Body of pancreas (tissue), 4 donors: ENCODE measurements around the gene ARAP1. TPM values are rescaled to one million over a fixed set of nuclear protein-coding genes. Genes with fewer than 3 reads are reported as not detected.
A peak's percentile ranks its signal among the peaks of the same experiment; 100 is the strongest.

Experiments
- ATAC-seq: fragments of 150-250 bp; one replicate; pipeline ENCODE4 v1.9.1; 2016
- DNase-seq, 4 donors: peaks; one replicate each; pipeline ENCODE4 v3.0.0-alpha.2; 2019
- H3K27ac ChIP-seq, 4 donors: fragments of 200-600 bp; sonication (generic); 1 replicate in 3 of 4; 2 replicates in 1 of 4; pipeline versions ENCODE4 v1.5.1 to v1.6.1; 2016 to 2019; ENCODE audit warnings: mild to moderate bottlenecking in 1 of 4, mixed read lengths in 1 of 4, moderate library complexity in 1 of 4
- H3K27me3 ChIP-seq, 2 donors: fragments of 200-600 bp; sonication (generic); one replicate each; pipeline ENCODE4 v1.6.0; 2016; ENCODE audit warnings: mild to moderate bottlenecking in 1 of 2
- H3K36me3 ChIP-seq, 2 donors: fragments of 200-600 bp; sonication (generic); replicated peaks in 1 of 2; 2 replicates each; pipeline ENCODE4 v1.5.1; 2016; ENCODE audit warnings: low read depth in 2 of 2; ENCODE audit not compliant: insufficient read depth in 1 of 2
- H3K4me1 ChIP-seq: fragments of 200-600 bp; sonication (generic); one replicate; pipeline ENCODE4 v1.6.0; 2016
- H3K4me3 ChIP-seq, 2 donors: fragments of 200-600 bp; sonication (generic); 1 replicate in 1 of 2; 2 replicates in 1 of 2; pipeline ENCODE4 v1.5.1; 2016 to 2019
- H3K9me3 ChIP-seq, 3 donors: fragments of 200-600 bp; sonication (generic); 1 replicate in 2 of 3; 2 replicates in 1 of 3; pipeline ENCODE4 v1.5.1; 2016
- POLR2A ChIP-seq, 3 donors: fragments of 450-650 bp; IDR thresholded peaks; one replicate each; pipeline ENCODE4 v1.6.1; 2016; ENCODE audit warnings: antibody characterized with exemption in 3 of 3, mild to moderate bottlenecking in 2 of 3
- WGBS, 2 donors: methylation state at CpG; one replicate each; pipeline ENCODE4 v1.1.5; 2017; 5-methylcytosine and 5-hydroxymethylcytosine counted together
- intact Hi-C: fragments of 100-400 bp; cut with DNase I; formaldehyde crosslinking; loops from one replicate; pipeline ENCODE4 v1.15.1; 2023
- total RNA-seq, 2 donors: library from RNA; depleted of rRNA; stranded (reverse); fragments of >200 nt; gene quantifications; one replicate each; pipeline ENCODE4 v1.1.0, GENCODE V29; 2016
- TF ChIP-seq, protein P1 (sequence below), 7 experiments: fragments of 450-650 bp in 4 of 7; fragments of 200-600 bp in 3 of 7; sonication (generic) in 3 of 7; IDR thresholded peaks; one replicate each; pipeline ENCODE4 v1.5.1; 2016 to 2019; ENCODE audit warnings: antibody characterized with exemption in 7 of 7

The ARAP1 gene
- total RNA-seq, 2 donors from 2014 or later, result 63.3 to 208 TPM

GRCh38 chr11:72754149-72754543, 1.9 kb upstream of the ARAP1 start:
- ATAC-seq, result no peak
- intact Hi-C loops, result no loop called here
- WGBS, 2 donors, result 84 to 89% methylated on average over 8 of the region's 8 CpGs

DNA sequence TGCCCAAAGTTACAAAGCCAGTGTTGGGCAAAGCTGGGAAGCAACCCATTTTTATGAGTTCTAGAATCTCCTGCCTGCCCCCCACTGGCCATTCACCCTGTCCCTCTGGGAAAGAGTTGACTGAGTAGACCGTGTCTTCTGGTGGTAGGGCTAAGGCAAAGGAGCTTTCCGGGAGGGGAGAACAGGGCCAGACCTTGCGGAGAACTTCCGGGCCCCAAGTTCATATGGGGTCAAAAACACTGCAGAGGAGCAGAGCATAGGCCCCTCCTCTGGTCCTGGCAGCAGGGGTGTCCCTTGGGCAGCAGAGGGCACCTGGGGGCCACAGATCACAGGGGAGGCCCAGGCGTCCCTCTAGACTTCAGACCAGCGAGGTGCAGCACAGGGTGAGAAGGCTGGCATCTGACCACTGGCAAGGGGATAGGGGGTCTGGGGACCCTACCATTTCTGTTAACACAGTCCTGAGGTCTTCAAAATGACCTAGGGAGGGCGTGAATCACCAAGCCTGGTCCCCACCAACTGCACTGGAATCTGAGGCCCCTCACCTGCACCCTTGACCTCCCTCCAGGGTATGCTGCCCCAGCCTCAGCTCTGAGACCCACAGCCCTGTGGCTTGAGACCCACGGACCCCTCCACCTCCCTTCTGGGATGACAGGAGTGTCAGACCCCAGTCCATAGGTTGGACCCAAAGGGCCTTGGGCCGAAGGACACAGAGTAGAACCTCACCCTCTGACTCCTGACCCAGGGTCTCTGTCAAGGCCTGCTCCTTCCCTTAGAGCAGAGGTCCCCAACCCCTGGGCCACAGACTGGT, 1.3 kb upstream of the ARAP1 start:
- Histone ChIP-seq H3K27ac (peak overlapping the region in 1 of 4 donors; percentile 46), H3K9me3 (no peaks in the 10 kb centered on the region), H3K27me3 (no peaks in the 10 kb centered on the region), H3K4me1 (peaks cover 45% of the 10 kb centered on the region), H3K36me3 (peaks cover 0 to 18% of the 10 kb centered on the region in 2 donors), H3K4me3 (no peak overlapping the region)
- WGBS, 2 donors, result 74 to 80% methylated on average over 5 to 9 of the region's 9 CpGs
- ATAC-seq (no peak), DNase-seq (no peak)
- intact Hi-C loops, result no loop called here
- TF ChIP-seq, protein P1, sequence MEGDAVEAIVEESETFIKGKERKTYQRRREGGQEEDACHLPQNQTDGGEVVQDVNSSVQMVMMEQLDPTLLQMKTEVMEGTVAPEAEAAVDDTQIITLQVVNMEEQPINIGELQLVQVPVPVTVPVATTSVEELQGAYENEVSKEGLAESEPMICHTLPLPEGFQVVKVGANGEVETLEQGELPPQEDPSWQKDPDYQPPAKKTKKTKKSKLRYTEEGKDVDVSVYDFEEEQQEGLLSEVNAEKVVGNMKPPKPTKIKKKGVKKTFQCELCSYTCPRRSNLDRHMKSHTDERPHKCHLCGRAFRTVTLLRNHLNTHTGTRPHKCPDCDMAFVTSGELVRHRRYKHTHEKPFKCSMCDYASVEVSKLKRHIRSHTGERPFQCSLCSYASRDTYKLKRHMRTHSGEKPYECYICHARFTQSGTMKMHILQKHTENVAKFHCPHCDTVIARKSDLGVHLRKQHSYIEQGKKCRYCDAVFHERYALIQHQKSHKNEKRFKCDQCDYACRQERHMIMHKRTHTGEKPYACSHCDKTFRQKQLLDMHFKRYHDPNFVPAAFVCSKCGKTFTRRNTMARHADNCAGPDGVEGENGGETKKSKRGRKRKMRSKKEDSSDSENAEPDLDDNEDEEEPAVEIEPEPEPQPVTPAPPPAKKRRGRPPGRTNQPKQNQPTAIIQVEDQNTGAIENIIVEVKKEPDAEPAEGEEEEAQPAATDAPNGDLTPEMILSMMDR (IDR thresholded peaks at IDR 0.05), result peak in 4 of 7 experiments; percentile 6 to 23 (median 13)
- no peak for TF ChIP-seq POLR2A (IDR thresholded peaks at IDR 0.05)

More at GRCh38 chr11:72754149-72754543, 1.9 kb upstream of the ARAP1 start:
- no peak for TF ChIP-seq POLR2A (IDR thresholded peaks at IDR 0.05)
- TF ChIP-seq, protein P1 (IDR thresholded peaks at IDR 0.05), result no peak
- H3K9me3 ChIP-seq, result no peaks in the 10 kb centered on the region
- H3K4me1 ChIP-seq, result peaks cover 51% of the 10 kb centered on the region
- peaks cover 0 to 22% of the 10 kb centered on the region in 2 donors for H3K36me3 ChIP-seq
- no peaks in the 10 kb centered on the region for H3K27me3 ChIP-seq
- H3K4me3 ChIP-seq, result no peak overlapping the region
- DNase-seq, result no peak
- peak overlapping the region in 1 of 4 donors; percentile 46 for H3K27ac ChIP-seq

DNA sequence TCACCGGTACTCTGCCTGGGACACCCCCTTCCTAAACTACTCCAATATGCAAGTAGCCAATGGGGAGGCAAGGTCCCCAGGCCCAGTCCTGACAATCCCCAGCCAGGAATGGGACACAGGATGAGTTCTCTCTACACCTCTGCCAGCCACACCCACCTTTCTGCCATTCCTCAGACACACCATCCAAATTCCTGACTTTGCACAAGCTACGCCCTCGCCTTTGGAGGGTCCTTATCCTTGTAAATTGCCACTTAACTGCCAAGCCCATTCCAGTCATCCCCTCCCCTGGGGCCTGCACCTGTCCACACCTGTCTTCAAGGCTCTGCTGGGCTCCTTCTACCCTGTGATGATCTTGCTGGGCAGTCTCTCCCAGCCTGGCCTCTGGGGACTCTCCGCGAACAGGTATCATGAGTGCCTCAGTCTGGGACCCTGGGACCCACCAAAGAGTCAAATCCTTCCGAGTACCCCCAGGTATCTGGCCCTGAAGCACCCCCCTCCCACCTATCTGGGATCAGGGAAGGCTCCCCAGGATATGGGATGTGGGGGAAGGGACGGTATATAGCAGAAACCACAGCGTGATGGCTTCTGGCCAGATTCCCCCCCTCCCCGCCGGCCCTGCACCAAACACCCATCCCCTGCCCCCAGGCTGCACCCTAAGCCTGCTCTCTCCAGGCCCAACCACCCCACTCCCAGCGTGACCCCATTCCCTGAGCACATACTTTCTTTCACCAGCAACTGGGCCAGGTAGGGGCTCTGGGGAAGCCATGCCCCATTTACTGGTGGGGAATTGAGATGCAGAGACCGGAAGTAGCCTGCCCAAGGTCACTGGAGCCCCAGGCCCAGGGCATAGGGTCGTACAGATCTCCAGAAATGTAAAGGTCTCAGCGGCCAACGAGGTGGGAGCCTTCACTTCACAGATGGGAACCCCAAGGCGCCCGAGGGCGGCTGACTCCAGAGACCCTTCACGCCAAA, 806 bp downstream of the ARAP1 start:
- peak overlapping the region; percentile 6 to 42 for H3K4me3 ChIP-seq
- H3K9me3 ChIP-seq, result no peaks in the 10 kb centered on the region
- TF ChIP-seq, protein P1 (IDR thresholded peaks at IDR 0.05), result no peak
- TF ChIP-seq POLR2A (IDR thresholded peaks at IDR 0.05), result no peak
- peaks cover 42% of the 10 kb centered on the region for H3K4me1 ChIP-seq
- no peaks in the 10 kb centered on the region for H3K27me3 ChIP-seq
- H3K36me3 ChIP-seq, result peaks cover 0 to 4% of the 10 kb centered on the region in 2 donors
- 32 to 36% methylated on average over 15 to 19 of the region's 19 CpGs for WGBS, 2 donors
- ATAC-seq, result peak; percentile 9
- DNase-seq, result peak in 1 of 4 donors; percentile 22
- intact Hi-C loops, result no loop called here
- peak overlapping the region in 3 of 4 donors; percentile 46 to 63 (median 51) for H3K27ac ChIP-seq

DNA sequence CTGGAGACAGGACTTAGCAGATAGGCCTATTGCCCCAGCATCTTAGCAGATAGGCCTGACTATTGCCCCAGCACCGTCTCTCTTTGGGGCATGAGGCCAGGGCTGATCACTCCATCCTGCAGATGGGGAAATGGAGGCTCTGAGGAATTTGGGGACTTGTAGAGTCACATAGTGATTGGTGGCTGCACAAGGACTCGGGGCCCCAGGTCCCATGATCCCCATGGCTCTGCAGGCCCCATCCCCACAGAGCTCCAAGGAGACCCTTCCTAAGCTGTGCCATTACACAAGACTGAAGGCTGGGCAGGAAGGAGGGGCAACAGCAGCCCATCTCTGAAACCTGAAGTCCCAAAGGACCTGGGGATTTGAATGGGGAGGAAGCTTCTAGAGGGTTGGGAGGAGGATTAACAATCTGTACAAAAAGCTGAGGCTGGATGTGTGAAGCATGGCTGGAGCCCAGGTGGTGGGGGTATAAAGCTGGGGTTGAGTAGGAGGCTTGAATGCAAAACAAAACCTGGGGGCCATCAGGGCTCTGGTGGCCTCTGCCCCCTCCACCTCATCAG, 1.6 kb downstream of the ARAP1 start:
- H3K27ac ChIP-seq, result peak overlapping the region in 2 of 4 donors; percentile 17 to 39
- no peak for ATAC-seq
- H3K27me3 ChIP-seq, result no peaks in the 10 kb centered on the region
- no peak overlapping the region for H3K4me3 ChIP-seq
- H3K36me3 ChIP-seq, result no peaks in the 10 kb centered on the region
- no peaks in the 10 kb centered on the region for H3K9me3 ChIP-seq
- 66 to 100% methylated on average over 1 to 2 of the region's 2 CpGs for WGBS, 2 donors
- intact Hi-C loops, result no loop called here
- no peak for DNase-seq
- H3K4me1 ChIP-seq, result peaks cover 42% of the 10 kb centered on the region
- no peak for TF ChIP-seq POLR2A (IDR thresholded peaks at IDR 0.05)
- TF ChIP-seq, protein P1 (IDR thresholded peaks at IDR 0.05), result no peak
